ENCODE results near the gene DPYSL3. TPM values are rescaled to one million over a fixed set of nuclear protein-coding genes. Genes with fewer than 3 reads are reported as not detected.

Gene DPYSL3
- total RNA-seq, 1 donor from 2014 or later, result not detected

GRCh38 chr5:147434049-147434448 lies 75.8 kb downstream of the DPYSL3 start:
- Mint-ChIP-seq H3K27me3 (peaks cover 1% of the 10 kb centered on the region), H3K4me1 (no peaks in the 10 kb centered on the region), H3K36me3 (ENCODE audit: low read depth) (no peaks in the 10 kb centered on the region), H3K27ac (no peak overlapping the region), H3K4me3 (no peak overlapping the region), H3K9me3 (no peaks in the 10 kb centered on the region)
- no peak for ATAC-seq (ENCODE audit: low read depth)
- TF ChIP-seq CTCF (IDR thresholded peaks at IDR 0.05), result no peak
- no peak for DNase-seq
- intact Hi-C loops (cut with micrococcal nuclease), result no loop called here
- ChIA-PET POLR2A (no interaction called here), CTCF (no interaction called here)

- Mint-ChIP-seq H3K27me3 (peaks cover 1% of the 10 kb centered on the region), H3K4me3 (no peak overlapping the region), H3K27ac (no peak overlapping the region), H3K36me3 (ENCODE audit: low read depth) (no peaks in the 10 kb centered on the region), H3K4me1 (no peaks in the 10 kb centered on the region), H3K9me3 (no peaks in the 10 kb centered on the region)
- TF ChIP-seq CTCF (IDR thresholded peaks at IDR 0.05), result no peak
- ATAC-seq (ENCODE audit: low read depth), result no peak
- intact Hi-C loops (cut with micrococcal nuclease), result no loop called here
- POLR2A ChIA-PET, result no interaction called here
- DNase-seq, result no peak
- CTCF ChIA-PET, result no interaction called here
Measured at GRCh38 chr5:147432323-147432722, 77.5 kb downstream of the DPYSL3 start.

- H3K27me3 Mint-ChIP-seq, result peaks cover 1% of the 10 kb centered on the region
- intact Hi-C loops (cut with micrococcal nuclease), result no loop called here
- no peak for ATAC-seq (ENCODE audit: low read depth)
- no peak overlapping the region for H3K4me3 Mint-ChIP-seq
- ChIA-PET POLR2A (no interaction called here), CTCF (no interaction called here)
- no peaks in the 10 kb centered on the region for H3K36me3 Mint-ChIP-seq (ENCODE audit: low read depth)
- no peak for TF ChIP-seq CTCF (IDR thresholded peaks at IDR 0.05)
- no peaks in the 10 kb centered on the region for H3K9me3 Mint-ChIP-seq
- no peaks in the 10 kb centered on the region for H3K4me1 Mint-ChIP-seq
- DNase-seq, result no peak
- no peak overlapping the region for H3K27ac Mint-ChIP-seq
Measured at GRCh38 chr5:147431586-147431985, 78.3 kb downstream of the DPYSL3 start.

GRCh38 chr5:147430628-147431027 lies 79.2 kb downstream of the DPYSL3 start:
- DNase-seq, result no peak
- no peak overlapping the region for H3K4me3 Mint-ChIP-seq
- TF ChIP-seq CTCF (IDR thresholded peaks at IDR 0.05), result no peak
- intact Hi-C loops (cut with micrococcal nuclease), result no loop called here
- ChIA-PET POLR2A (no interaction called here), CTCF (no interaction called here)
- H3K9me3 Mint-ChIP-seq, result no peaks in the 10 kb centered on the region
- peaks cover 1% of the 10 kb centered on the region for H3K27me3 Mint-ChIP-seq
- no peak for ATAC-seq (ENCODE audit: low read depth)
- no peaks in the 10 kb centered on the region for H3K36me3 Mint-ChIP-seq (ENCODE audit: low read depth)
- no peak overlapping the region for H3K27ac Mint-ChIP-seq
- no peaks in the 10 kb centered on the region for H3K4me1 Mint-ChIP-seq

- H3K9me3 Mint-ChIP-seq, result no peaks in the 10 kb centered on the region
Measured at GRCh38 chr5:147427521-147428401, 82.1 kb downstream of the DPYSL3 start.

More at GRCh38 chr5:147427521-147428401, 82.1 kb downstream of the DPYSL3 start:
- H3K4me1 Mint-ChIP-seq, result no peaks in the 10 kb centered on the region
- no peaks in the 10 kb centered on the region for H3K36me3 Mint-ChIP-seq (ENCODE audit: low read depth)
- POLR2A ChIA-PET, result no interaction called here
- no peak for TF ChIP-seq CTCF (IDR thresholded peaks at IDR 0.05)
- no peak overlapping the region for H3K4me3 Mint-ChIP-seq
- H3K27ac Mint-ChIP-seq, result no peak overlapping the region
- peaks cover 3% of the 10 kb centered on the region for H3K27me3 Mint-ChIP-seq
- CTCF ChIA-PET, result no interaction called here
- ATAC-seq (ENCODE audit: low read depth) (no peak), DNase-seq (no peak)
- intact Hi-C loops (cut with micrococcal nuclease), result no loop called here
